Tibial nerve (tissue), 4 donors: ENCODE data around the gene CEP63. TPM values are rescaled to one million over a fixed set of nuclear protein-coding genes. Genes with fewer than 3 reads are reported as not detected.
"Not testable (repeated sequence)": the region's sequence is repeated elsewhere in the genome, so short reads cannot be mapped to it uniquely, and the experiment has no call there.

Experiments
- DNase-seq, 2 donors: peaks; one replicate each; pipeline ENCODE4 v3.0.0-alpha.2; 2019; ENCODE audit warnings: low spot score in 2 of 2
- H3K27ac ChIP-seq, 4 donors: fragments of 200-600 bp; sonication (generic) in 3 of 4; one replicate each; pipeline ENCODE4 v1.5.1; 2017 to 2019; ENCODE audit warnings: mild to moderate bottlenecking in 1 of 4
- H3K27me3 ChIP-seq, 2 donors: fragments of 200-600 bp; sonication (generic) in 1 of 2; one replicate each; pipeline versions ENCODE4 v1.5.1 to v1.6.0; 2017 to 2019
- H3K36me3 ChIP-seq, 3 donors: fragments of 200-600 bp; sonication (generic); one replicate each; pipeline ENCODE4 v1.5.1; 2018 to 2019
- H3K4me1 ChIP-seq, 4 donors: fragments of 200-600 bp; sonication (generic) in 3 of 4; one replicate each; pipeline ENCODE4 v1.5.1; 2017 to 2019
- H3K4me3 ChIP-seq, 4 donors: fragments of 200-600 bp; sonication (generic) in 3 of 4; one replicate each; pipeline ENCODE4 v1.5.1; 2017 to 2019; ENCODE audit warnings: mild to moderate bottlenecking in 1 of 4, moderate library complexity in 1 of 4
- H3K9me3 ChIP-seq, 4 donors: fragments of 200-600 bp; sonication (generic) in 3 of 4; one replicate each; pipeline ENCODE4 v1.5.1; 2017 to 2019
- EP300 ChIP-seq, 2 donors: sonication (generic); formaldehyde crosslinking; IDR thresholded peaks; one replicate each; pipeline ENCODE4 v1.6.1; 2017; ENCODE audit warnings: antibody characterized with exemption in 2 of 2, mild to moderate bottlenecking in 1 of 2
- POLR2A ChIP-seq, 2 donors: fragments of 450-650 bp; IDR thresholded peaks; one replicate each; pipeline ENCODE4 v1.6.1; 2017; ENCODE audit warnings: antibody characterized with exemption in 2 of 2, mild to moderate bottlenecking in 2 of 2, moderate library complexity in 2 of 2
- WGBS, 2 donors: methylation state at CpG; one replicate each; pipeline ENCODE4 v1.1.5; 2018; 5-methylcytosine and 5-hydroxymethylcytosine counted together
- total RNA-seq, 4 donors: library from RNA; depleted of rRNA; stranded (reverse); fragments of >200 nt; gene quantifications; one replicate each; pipeline ENCODE4 v1.1.0, GENCODE V29; 2016
- TF ChIP-seq, protein P1 (sequence below), 5 experiments: fragments of 200-600 bp in 3 of 5; fragments of 450-650 bp in 2 of 5; sonication (generic) in 3 of 5; IDR thresholded peaks; one replicate each; pipeline ENCODE4 v1.5.1; 2016 to 2019; ENCODE audit warnings: antibody characterized with exemption in 5 of 5, mild to moderate bottlenecking in 3 of 5, moderate library complexity in 2 of 5

The CEP63 gene
- total RNA-seq, 4 donors from 2014 or later: 21.4 to 32.7 (median 27.8) TPM

DNA sequence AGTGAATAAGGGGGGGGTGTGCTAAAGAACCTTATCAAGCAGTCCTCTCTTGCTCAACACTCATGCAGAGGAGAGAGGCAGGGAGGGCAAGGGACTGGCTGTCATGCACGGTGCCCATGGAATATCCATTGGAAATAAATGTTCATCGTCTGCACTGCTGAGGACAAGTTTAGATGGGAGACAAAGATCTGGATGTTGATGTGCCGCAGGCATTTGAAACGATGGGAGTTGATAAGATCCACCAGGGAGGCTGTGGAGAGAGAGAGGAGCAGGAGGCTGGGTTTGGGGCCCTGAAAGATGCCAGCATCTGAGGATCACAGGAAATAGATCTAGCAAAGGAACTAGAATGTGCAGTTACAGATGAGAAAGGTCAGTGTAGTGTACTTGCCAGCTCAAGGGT lies 76.2 kb downstream of the CEP63 start:
- no peaks in the 10 kb centered on the region for H3K27me3 ChIP-seq
- DNase-seq: no peak
- H3K9me3 ChIP-seq: no peaks in the 10 kb centered on the region
- no peaks in the 10 kb centered on the region for H3K4me1 ChIP-seq
- H3K36me3 ChIP-seq: peaks cover 0 to 63% (median 0%) of the 10 kb centered on the region in 3 donors
- no peak overlapping the region for H3K4me3 ChIP-seq
- H3K27ac ChIP-seq: no peak overlapping the region
- TF ChIP-seq EP300 (IDR thresholded peaks at IDR 0.05): no peak
- WGBS, 2 donors: 91 to 92% methylated on average over 4 of the region's 4 CpGs

DNA sequence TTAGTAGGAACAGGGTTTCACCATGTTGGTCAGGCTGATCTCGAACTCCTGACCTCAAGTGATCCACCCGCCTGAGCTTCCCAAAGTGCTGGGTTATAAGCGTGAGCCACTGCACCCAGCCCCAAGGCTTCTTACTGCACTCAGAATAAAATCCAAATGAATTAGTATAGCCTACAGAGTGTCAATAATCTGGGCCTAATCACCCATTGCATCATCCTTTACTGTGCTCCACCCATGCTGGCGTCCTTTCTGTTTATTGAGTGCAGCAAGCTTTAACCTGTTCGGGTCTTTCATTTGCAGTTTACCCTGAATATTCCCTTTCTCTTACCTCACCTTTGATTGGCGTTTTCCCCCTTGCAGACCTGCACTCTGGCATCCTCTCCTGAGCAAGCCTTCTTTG lies 77.7 kb downstream of the CEP63 start:
- no peaks in the 10 kb centered on the region for H3K27me3 ChIP-seq
- TF ChIP-seq EP300 (IDR thresholded peaks at IDR 0.05) (no peak), POLR2A (IDR thresholded peaks at IDR 0.05) (no peak)
- TF ChIP-seq, protein P1, sequence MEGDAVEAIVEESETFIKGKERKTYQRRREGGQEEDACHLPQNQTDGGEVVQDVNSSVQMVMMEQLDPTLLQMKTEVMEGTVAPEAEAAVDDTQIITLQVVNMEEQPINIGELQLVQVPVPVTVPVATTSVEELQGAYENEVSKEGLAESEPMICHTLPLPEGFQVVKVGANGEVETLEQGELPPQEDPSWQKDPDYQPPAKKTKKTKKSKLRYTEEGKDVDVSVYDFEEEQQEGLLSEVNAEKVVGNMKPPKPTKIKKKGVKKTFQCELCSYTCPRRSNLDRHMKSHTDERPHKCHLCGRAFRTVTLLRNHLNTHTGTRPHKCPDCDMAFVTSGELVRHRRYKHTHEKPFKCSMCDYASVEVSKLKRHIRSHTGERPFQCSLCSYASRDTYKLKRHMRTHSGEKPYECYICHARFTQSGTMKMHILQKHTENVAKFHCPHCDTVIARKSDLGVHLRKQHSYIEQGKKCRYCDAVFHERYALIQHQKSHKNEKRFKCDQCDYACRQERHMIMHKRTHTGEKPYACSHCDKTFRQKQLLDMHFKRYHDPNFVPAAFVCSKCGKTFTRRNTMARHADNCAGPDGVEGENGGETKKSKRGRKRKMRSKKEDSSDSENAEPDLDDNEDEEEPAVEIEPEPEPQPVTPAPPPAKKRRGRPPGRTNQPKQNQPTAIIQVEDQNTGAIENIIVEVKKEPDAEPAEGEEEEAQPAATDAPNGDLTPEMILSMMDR (IDR thresholded peaks at IDR 0.05): no peak
- H3K27ac ChIP-seq: no peak overlapping the region
- H3K36me3 ChIP-seq: peaks cover 0 to 55% (median 0%) of the 10 kb centered on the region in 3 donors
- H3K4me1 ChIP-seq: no peaks in the 10 kb centered on the region
- H3K9me3 ChIP-seq: no peaks in the 10 kb centered on the region
- no peak for DNase-seq
- H3K4me3 ChIP-seq: no peak overlapping the region
- WGBS, 2 donors: 94 to 97% methylated on average over 6 of the region's 6 CpGs

DNA sequence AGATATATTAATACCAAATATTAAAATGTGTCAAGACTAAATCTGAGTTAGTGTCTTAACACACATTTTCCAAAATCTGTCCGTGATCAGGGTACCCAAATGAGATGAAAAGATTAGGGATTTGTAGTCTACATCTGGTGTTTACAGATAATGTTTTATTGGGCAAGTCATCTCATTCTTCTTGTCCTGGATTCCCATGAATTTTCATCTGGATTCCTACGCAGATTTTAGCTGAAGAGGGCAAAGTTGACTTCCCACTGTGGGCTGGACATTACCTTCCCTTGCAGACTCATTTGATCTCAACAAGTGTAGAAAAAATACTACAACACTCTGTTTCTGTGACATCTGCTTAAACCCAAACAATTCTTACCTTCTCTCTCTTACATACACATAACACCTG lies 79.1 kb downstream of the CEP63 start:
- DNase-seq: no peak
- WGBS, 2 donors: 86 to 93% methylated on average over 2 of the region's 2 CpGs

DNA sequence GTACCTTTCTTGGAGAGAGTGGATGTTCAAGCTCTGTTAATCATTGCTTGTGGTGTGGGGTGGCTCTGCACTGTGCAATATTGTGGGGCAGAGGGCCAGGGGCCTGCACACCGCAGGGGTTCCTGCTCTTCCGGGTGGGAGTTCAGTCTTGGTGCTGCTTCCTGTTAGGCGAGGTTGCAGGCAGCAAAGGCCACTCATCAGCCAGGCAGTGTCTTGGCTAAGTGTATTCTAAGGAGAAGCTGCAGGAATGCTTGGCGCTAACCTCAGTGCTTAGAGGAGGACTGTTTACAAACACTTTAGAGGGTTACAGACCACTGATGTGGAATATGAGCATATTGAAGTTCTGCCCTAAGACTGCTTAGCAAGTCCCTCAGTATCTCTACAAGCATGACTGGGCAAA lies 81.7 kb downstream of the CEP63 start:
- TF ChIP-seq, protein P1 (IDR thresholded peaks at IDR 0.05): no peak
- no peak for TF ChIP-seq POLR2A (IDR thresholded peaks at IDR 0.05)
- TF ChIP-seq EP300 (IDR thresholded peaks at IDR 0.05): no peak
- no peak for DNase-seq
- no peaks in the 10 kb centered on the region for H3K4me1 ChIP-seq
- H3K9me3 ChIP-seq: peaks cover 0 to 28% (median 0%) of the 10 kb centered on the region in 4 donors
- 57 to 74% methylated on average over 4 of the region's 4 CpGs for WGBS, 2 donors
- peaks cover 0 to 28% (median 0%) of the 10 kb centered on the region in 3 donors for H3K36me3 ChIP-seq
- no peaks in the 10 kb centered on the region for H3K27me3 ChIP-seq
- no peak overlapping the region for H3K27ac ChIP-seq
- H3K4me3 ChIP-seq: no peak overlapping the region

More for the DNA sequence above, 79.1 kb downstream of the CEP63 start:
- no peak for TF ChIP-seq EP300 (IDR thresholded peaks at IDR 0.05)
- TF ChIP-seq, protein P1 (IDR thresholded peaks at IDR 0.05): no peak
- no peak for TF ChIP-seq POLR2A (IDR thresholded peaks at IDR 0.05)
- no peak overlapping the region for H3K27ac ChIP-seq
- H3K4me3 ChIP-seq: no peak overlapping the region
- no peaks in the 10 kb centered on the region for H3K4me1 ChIP-seq
- no peaks in the 10 kb centered on the region for H3K27me3 ChIP-seq
- H3K36me3 ChIP-seq: peaks cover 0 to 46% (median 0%) of the 10 kb centered on the region in 3 donors
- H3K9me3 ChIP-seq: peaks cover 0 to 14% (median 0%) of the 10 kb centered on the region in 4 donors

DNA sequence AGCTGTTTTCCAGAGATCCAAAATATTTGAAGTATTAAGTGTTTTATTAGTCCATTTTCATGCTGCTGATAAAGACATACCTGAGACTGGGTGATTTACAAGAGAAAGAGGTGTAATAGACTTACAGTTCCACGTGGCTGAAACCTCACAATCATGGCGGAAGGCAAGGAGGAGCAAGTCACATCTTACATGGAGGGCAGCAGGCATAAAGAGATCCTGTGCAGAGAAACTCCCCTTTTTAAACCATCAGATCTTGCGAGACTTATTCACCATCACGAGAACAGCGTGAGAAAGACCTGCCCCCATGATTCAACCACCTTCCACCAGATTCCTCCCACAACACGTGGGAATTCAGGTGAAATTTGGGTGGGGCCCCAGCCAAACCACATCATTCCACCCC lies 82.9 kb downstream of the CEP63 start:
- Histone ChIP-seq H3K27ac (no peak overlapping the region), H3K4me1 (no peaks in the 10 kb centered on the region), H3K27me3 (no peaks in the 10 kb centered on the region), H3K4me3 (no peak overlapping the region), H3K9me3 (peaks cover 0 to 38% (median 0%) of the 10 kb centered on the region in 4 donors), H3K36me3 (peaks cover 0 to 16% (median 0%) of the 10 kb centered on the region in 3 donors)
- no peak for TF ChIP-seq POLR2A (IDR thresholded peaks at IDR 0.05)
- no peak for DNase-seq
- 79 to 92% methylated on average over 6 of the region's 6 CpGs for WGBS, 2 donors

DNA sequence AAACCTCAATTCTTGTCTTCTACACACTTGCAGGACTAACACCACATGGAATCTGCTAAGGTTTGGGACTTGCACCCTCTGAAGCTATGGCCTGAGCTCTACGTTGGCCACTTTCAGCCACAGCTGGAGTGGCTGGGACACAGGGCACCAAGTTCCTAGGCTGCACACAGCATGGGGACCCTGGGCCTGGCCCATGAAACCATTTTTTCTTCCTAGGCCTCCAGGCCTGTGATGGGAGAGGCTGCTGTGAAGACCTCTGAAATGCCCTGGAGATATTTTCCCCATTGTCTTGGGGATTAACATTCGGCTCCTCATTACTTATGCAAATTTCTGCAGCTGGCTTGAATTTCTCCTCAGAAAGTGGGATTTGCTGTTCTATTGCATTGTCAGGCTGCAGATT lies 84.0 kb downstream of the CEP63 start:
- DNase-seq, H3K4me3 ChIP-seq, H3K27ac ChIP-seq, H3K27me3 ChIP-seq, H3K36me3 ChIP-seq, H3K4me1 ChIP-seq: not testable (repeated sequence)
- WGBS, 2 donors: 93 to 96% methylated on average over 2 of the region's 2 CpGs
- peaks cover 0 to 40% (median 0%) of the 10 kb centered on the region in 4 donors for H3K9me3 ChIP-seq

DNA sequence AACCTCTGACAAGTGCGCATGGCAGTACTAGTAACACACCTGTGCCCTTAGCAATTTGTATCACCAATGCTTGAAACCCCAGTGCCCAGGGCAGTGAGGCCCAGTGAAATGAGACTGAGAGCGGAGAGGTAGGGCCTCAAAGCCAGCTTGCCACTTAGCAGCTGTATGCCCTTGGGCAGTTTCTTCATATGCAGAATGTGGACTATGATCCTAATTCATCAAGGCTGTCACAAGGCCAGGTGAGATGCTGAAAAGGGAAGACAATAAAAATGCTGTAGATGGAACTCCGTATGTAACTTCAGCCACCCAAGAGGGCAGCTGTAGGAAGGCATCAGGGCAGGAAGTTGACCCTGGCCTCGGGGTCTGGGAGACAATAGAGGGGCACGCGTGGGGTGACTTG lies 90.6 kb downstream of the CEP63 start:
- 55 to 58% methylated on average over 6 of the region's 6 CpGs for WGBS, 2 donors
- H3K27ac ChIP-seq: no peak overlapping the region
- peaks cover 0 to 12% (median 0%) of the 10 kb centered on the region in 3 donors for H3K36me3 ChIP-seq
- no peak for TF ChIP-seq EP300 (IDR thresholded peaks at IDR 0.05)
- no peak for TF ChIP-seq POLR2A (IDR thresholded peaks at IDR 0.05)
- TF ChIP-seq, protein P1 (IDR thresholded peaks at IDR 0.05): no peak
- no peak for DNase-seq
- no peaks in the 10 kb centered on the region for H3K4me1 ChIP-seq
- H3K4me3 ChIP-seq: no peak overlapping the region
- peaks cover 0 to 18% (median 0%) of the 10 kb centered on the region in 4 donors for H3K9me3 ChIP-seq
- H3K27me3 ChIP-seq: no peaks in the 10 kb centered on the region
